Fibroblast of skin of left quadriceps (primary cell): ENCODE results near the gene GRB2.
A peak's percentile ranks its signal among the peaks of the same experiment; 100 is the strongest.

Source experiments
- DNase-seq, 2 experiments: peaks; one replicate each; pipeline ENCODE4 v3.0.0-alpha.2; 2013; ENCODE audit warnings: low read depth in 2 of 2

The GRB2 gene

GRCh38 chr17:75414488-75414887 lies 9.0 kb upstream of the GRB2 start:
- DNase-seq: no peak

GRCh38 chr17:75412455-75413317 lies 7.2 kb upstream of the GRB2 start:
- DNase-seq: peak in 1 of 2 experiments; percentile 60

GRCh38 chr17:75411328-75412067 lies 6.0 kb upstream of the GRB2 start:
- no peak for DNase-seq

- DNase-seq: no peak
Measured at GRCh38 chr17:75410141-75410540, 4.7 kb upstream of the GRB2 start.

- no peak for DNase-seq
Measured at GRCh38 chr17:75407655-75408352, 2.3 kb upstream of the GRB2 start.

DNA sequence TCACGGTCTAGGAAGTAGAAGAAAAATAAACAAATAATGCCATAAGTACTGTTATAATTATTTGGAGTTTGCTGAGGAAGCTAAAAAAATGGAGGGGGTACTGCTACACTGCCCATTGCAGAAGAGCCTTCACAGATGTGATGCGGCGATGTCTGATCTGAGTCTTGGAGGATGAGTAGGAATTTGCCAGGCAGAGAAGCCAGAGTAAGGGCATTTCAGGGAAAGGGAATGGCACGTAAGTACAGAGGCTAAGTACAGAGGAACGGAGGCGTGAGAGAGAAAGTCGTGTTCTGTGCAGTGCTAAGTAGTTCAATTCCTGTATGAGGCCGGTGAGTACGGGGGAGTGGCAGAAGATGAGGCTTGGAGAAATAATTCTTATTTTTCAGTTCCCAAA lies 741 bp upstream of the GRB2 start:
- no peak for DNase-seq

- no peak for DNase-seq
Measured at GRCh38 chr17:75404731-75405364, 630 bp downstream of the GRB2 start.

DNA sequence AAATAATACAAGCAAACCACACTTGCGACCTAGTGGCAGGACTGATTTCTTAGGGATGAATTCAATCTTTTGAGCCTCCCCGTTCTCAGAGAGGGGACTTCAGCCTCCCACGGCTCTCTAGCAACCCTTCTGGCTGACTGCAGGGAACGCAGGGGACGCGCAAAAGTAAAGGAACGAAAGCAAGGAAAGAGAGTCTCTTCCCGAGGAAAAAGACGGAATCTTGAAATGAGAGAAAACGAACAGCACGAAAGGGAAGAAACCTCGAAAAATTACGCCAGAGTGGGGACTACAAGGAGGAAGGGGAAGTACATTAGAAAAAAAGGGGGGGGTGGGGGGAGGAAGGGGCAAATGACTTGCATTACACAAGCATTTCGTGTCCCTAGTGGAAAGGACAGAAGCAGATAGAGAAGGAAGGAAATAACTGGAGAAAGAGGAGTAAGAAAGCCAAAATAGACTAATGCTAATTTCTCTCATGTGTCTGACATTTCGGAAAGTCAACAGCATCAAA lies 1.2 kb downstream of the GRB2 start:
- peak in 1 of 2 experiments; percentile 56 for DNase-seq

- no peak for DNase-seq
Measured at GRCh38 chr17:75403131-75403530, 2.3 kb downstream of the GRB2 start.

DNA sequence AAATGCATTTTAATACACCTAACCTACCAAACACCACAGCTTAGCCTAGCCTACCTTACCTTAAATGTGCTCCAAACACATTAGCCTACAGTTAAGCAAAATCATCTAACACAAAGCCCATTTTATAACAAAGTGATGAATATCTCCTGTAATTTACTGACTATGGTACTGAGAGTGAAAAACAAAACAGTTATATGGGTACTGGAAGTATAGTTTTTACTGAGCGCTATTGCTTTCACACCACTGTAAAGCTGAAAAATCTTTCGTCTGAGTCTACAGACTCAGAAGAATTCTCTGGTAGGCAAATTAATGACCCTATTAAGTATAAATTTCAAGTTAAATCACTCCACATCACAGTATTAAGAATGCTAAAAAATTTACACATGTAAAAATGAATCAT lies 3.5 kb downstream of the GRB2 start:
- no peak for DNase-seq

DNA sequence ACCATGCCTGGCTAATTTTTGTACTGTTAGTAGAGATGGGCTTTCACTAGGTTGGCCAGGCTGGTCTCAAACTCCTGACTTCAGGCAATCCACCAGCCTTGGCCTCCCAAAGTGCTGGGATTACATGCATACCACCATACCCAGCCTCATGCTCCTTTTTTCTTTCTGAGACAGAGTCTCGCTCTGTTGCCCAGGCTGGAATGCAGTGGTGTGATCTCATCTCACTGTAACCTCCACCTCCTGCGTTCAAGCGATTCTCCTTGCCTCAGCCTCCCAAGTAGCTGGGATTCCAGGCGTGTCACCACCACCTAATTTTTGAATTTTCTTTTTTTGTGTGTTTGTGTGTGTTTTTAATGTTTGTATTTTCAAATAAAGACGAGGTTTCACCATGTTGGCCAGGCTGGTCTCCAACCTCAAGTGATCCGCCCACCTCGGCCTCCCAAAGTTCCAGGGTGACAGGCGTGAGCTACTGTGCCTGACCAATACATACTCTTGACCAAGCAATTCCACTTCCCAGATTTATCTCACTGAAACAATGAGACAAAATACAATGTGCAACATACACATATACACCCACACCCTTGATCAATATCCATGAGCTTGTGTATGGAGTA lies 5.0 kb downstream of the GRB2 start:
- no peak for DNase-seq

- no peak for DNase-seq
Measured at GRCh38 chr17:75398279-75398678, 7.2 kb downstream of the GRB2 start.

GRCh38 chr17:75397217-75397616 lies 8.3 kb downstream of the GRB2 start:
- no peak for DNase-seq

DNA sequence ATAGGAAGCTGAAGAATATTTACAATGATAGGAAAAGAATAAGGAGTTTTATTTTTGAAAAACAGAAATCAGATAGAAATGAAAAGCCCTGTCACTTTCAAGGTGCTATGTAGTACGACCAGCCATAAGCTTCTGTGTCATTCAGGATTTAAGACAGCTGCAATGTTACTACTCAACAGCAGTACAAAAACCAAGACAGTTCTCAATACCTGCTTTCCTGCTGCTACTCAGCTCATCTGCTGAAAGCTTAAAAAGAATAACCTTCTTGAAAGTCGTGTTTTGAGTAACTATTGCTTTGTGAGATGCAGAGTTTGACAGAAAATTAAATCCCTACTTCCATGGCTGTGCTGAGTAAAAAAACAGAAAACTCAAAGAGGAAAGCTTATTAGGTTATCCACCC lies 8.7 kb downstream of the GRB2 start:
- DNase-seq: no peak

DNA sequence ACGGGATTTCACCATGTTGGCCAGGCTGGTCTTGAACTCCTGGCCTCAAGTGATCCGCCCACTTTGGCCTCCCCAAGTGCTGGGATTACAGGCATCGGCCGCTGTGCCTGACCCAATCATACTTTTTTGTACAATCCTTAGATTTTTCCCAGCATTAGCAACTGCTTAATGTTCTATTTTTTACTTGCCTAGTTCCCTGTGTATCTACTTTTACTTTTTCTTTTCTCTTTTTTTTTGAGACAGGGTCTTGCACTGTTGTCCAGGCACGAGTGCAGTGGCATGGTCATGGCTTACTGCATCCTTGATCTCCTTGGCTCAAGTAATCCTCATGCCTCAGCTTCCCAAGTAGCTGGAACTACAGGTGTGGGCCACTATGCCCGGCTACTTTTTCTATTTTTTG lies 9.5 kb downstream of the GRB2 start:
- no peak for DNase-seq

DNA sequence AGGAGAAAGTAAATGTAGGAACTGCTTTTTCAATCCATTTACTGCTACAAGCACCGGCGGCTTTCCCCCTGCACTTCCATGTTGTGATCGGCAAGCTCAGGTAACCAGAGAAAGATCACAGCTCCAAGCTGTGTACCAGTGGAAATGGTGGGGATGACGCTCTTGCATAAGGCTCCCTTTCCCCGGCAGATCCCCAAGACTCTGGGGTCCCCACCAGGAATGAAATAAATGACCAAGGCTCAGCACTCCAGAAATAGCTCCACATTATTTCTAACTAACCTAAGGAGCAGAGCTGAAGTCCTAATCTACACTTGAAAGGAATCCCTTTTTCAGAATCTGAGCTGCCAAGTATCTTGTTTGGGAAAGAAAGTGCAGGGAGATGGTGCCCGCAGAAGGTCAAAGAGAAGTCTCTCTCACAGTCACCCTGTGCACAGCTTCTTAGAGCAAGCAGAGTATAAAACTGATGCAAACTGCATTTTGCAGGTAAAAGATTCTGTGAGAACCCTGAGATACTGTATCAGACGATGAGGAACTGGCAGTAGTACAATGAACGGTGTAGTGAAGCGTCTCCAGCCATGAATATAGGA lies 11.1 kb downstream of the GRB2 start:
- DNase-seq: no peak

DNA sequence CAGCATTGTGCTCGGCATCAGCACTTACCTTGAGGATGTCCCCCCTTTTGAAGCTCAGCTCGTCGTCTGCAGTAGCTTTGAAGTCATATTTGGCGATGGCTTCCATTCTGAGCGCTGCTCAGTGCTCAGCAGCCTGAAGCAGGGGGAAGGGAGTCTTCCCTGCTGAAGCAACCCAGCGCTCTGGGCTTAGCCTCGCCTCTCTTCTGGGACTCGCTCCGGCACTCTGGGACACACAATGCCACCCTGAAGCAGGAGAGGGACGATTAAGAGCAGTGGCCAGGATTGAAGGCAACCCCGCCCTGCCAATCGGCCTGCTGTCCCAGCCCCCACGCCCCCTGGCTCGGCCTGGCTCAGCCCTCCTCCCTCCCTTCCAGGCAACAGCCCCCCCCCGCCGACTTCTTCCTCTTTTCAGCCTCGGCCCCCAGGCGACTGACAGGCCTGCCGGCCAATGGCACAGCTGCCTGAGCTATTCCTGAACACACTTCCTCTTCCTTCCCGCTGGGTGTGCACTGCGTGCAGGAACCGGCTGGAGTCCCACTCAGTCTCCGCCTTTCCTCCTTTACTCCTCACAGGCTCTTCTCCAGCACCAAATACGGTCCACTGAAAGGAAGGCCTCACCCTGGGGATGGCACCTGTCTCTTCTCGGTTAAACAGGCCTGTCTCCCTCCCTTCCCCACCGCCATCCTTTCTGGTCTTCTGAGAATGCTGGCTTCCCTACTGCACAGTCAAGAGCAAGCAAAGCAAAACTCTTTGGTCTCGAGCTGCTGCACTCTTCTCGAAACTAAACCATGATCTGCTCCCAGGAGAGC lies 11.8 kb downstream of the GRB2 start:
- peak; percentile 97 for DNase-seq

DNA sequence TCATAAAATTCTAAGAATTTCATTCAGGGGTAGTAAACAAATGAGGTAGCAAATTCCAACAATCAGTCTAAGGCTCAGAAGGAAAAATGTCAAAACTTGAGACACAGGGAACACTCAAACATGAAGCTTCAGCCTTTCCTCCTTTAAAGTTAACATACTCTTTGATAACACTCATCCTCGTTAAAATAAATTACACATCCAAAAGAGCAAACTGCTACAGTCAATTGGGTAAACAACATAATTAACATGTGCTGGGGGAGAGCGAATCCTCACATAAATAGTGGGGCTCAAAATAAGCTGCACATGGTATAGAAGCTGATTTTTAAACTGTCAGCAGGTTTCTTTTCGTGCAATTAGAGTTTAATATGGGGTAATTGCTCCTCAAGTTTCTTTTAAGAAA lies 12.9 kb downstream of the GRB2 start:
- no peak for DNase-seq

GRCh38 chr17:75390982-75391381 lies 14.5 kb downstream of the GRB2 start:
- no peak for DNase-seq

DNA sequence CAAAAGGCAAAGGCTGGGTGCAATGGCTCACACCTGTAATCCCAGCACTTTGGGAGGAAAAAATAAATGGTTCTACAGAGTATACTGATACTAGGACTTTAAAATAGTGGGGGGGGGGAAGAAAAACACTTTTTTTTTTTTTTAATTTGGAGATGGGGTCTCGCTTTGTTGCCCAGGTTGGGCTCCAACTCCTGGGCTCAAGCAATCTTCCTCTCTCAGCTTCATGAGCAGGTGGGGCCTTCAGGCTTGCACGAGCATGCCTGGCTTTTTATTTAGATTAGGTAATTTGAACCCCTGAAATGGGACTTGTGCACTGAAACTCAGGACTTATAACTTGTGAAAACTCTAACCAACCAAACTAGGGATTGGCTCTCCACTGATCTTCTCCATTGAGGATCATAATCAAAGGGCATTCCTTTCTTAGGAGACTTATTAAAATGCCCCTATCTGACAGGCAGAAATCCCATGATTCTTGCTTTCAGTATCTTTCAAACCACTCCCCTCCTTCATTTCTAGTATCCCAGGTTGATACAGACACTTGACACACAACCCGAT lies 16.9 kb downstream of the GRB2 start:
- no peak for DNase-seq
